Activated CD8-positive, alpha-beta memory T cell treated with anti-CD3 and anti-CD28 coated beads, Interleukin-2, amount 50 U/mL, for 24 hours (primary cell): ENCODE results near the gene TTBK2.
"Not testable (repeated sequence)": the region's sequence is repeated elsewhere in the genome, so short reads cannot be mapped to it uniquely, and the experiment has no call there.

Experiments used
- DNase-seq: peaks from one replicate; pipeline ENCODE4 v3.0.0-alpha.2; 2020; ENCODE audit errors: extremely low read depth

The TTBK2 gene

DNA sequence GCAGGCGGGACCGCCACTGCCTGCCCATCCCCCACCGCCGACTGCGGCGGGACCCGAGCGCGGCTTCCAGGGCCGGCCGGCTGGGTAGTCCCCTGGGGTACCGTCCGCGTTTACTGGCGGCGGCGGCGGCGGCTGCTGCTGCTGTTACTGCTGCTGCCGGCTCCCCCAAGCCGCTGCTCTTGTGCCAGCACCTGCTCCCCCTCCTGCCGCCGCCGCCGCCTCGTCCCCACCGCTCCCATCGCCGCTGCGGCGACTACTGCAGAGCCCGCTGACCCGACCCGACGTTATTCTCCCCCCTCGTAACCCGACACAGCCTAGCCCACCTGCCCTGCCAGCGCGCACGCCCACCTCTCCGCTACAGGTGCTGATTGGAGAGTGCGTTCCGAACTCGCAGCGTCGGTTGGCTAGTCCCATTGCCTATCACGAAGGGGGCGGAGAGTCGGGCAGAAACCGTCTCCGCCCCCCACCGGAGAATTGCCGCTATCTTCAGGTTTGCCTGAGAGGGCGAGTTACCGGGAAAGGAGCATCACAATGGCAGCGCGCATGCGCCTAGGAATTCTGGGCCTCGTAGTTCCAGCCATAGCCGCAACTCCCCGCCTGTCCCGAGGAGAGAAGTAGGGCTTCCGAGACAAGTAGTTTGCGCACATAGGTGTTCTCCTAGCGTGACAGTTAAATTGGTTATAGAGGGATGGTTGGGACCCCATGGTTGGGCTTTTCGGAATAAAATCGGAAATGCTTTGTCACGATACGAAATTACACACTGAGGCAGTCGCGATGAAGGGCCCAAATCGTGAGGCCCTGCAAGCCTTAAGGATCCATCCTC lies at the start of gene TTBK2:
TSS of gene TTBK2 (minus strand) at position 260 of the 823 bp plus-strand sequence. CDS start 42,161 bp downstream, outside the sequence.
- peak; percentile 94 for DNase-seq

DNA sequence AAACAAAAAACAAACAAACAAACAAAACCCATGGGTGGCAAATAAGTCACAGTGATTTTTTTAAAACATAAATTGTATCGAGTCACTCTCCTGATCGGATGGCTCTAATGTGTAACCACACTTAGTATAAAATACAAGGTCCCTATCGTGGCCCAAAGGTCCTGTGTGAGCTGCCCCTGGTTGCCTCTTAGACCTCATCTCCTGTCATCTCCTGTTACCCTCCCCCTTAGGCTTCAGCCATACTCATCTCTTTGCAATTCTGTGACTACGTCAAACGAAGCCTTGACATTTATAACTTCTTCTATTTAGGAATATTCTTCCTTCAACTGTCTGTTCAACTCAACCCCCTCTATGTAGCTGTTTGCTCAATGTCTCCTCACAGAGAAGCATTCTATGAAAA lies 43.9 kb upstream of the TTBK2 start:
- no peak for DNase-seq

DNA sequence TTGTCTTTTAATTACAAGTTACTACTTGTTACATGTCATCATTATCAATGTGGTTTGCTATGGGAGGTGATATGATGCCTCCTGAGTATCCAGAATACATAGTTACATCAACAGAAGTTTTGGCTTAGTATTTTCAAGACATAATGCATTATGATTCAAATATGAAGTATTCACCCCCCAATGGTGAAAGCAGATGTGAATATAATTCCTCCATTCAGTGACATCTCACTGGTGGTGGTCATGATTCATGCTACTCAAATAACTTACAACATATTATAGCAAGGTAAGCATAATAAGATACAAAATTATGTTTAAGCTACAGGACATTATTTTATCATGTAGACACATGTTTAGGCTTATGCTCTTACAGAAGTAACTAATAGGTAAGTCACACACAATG lies 34.9 kb upstream of the TTBK2 start:
- DNase-seq = no peak

DNA sequence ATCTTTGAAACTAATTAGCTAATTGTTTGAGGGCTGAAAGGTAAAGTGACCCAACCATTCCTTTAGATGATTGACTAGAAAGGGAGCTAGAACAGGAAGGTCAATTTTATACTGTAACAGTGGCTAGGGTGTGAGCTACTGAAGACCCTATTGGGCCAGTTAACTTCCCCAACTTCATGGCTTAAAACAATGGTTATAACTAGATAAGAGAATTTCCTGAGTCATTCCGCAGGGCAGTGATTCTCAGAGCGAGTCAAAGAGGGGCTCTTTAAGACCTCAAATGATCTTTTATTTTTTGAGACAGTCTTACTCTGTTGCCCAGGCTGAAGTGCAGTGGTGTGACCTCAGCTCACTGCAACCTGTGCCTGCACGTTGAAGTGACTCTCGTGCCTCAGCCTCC lies 33.7 kb upstream of the TTBK2 start:
- DNase-seq = no peak

DNA sequence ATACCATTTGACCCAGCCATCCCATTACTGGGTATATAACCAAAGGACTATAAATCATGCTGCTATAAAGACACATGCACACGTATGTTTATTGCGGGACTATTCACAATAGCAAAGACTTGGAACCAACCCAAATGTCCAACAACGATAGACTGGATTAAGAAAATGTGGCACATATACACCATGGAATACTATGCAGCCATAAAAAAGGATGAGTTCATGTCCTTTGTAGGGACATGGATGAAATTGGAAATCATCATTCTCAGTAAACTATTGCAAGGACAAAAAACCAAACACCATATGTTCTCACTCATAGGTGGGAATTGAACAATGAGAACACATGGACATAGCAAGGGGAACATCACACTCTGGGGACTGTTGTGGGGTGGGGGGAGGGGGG lies 28.3 kb upstream of the TTBK2 start:
- not testable (repeated sequence) for DNase-seq

DNA sequence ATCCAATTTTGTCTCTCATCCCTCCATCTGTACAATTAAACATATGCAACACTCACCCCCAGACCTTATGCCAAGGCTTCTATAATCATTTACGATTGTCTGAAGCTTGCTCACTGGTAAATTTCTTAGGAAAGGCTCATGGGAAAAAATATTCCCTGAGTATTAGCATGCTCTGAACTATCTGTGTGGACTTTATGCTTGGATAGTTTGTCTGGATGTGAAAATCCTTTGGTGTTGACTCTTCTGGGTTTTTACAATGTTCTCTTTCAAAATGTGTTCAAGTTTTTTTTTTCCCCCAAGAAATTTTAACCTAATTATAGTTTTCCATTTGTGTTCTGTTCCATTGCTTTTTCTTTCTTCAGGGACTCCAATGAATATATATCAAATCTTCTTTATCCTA lies 19.9 kb upstream of the TTBK2 start:
- no peak for DNase-seq

DNA sequence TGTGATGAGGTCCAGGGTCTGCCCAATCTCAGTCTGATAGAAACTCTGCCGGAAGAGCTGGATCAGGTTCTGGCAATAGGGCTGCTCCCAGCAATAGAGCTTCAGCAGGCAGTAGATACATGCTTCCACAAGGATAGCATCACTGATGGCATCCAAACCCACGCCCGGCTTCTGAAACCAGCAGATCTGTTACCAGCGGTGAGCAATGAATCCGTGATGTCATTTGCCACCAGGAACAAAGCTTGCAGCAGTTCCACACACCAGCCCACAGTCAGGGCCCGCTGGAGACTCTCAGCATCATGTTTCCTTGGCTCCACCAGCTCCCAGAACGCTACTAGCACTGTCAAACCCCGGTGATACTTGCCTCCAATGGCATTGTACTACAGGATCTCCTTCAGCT lies 19.3 kb upstream of the TTBK2 start:
- no peak for DNase-seq

DNA sequence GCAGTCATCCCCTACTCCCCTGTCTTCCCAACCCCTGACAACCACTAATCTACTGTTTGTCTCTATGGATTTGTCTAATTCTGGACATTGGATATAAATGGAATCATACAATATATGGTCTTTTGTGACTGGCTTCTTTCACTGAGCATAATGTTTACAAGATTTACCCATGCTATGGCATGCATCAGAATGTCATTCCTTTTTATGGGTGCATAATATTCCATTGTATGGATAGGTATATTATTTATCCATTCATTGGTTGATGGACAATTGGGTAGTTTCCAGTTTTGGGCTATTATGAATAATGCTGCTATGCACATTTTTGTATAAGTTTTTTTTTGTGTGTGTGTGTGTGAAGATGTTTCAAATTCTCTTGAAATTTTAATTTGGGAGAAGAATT lies 16.6 kb upstream of the TTBK2 start:
- DNase-seq = no peak

DNA sequence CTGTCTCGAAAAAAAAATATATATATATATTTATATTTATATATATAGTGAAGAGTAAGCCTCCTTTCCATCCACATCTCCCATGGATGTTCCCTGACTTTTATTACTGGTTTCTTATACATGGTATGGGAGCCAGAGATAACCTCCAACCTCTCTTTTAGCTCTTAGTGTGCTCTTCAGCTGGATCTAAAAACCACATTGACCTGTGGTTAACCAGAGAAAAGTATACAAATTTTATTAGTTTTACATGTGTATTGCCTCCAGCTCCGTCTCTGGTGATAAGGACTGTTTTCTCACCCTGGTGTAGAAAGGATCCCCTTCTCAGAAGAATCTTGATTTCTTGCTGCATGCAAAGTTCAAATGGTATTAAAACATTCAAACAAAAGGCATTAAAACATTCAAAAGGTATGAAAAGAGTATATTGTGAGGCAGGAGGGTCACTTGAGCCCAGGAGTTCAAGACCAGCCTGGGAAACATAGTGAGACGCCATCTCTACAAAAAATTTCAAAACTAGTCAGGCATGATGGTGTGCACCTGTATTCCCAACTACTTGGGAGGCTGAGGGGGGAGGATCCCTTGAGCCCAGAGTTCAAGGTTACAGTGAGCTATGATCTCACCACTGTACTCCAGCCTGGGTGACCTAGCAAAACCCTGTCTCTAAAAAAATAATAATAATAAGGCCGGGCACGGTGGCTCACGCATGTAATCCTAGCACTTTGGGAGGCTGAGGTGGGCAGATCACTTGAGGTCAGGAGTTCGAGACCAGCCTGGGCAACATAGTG lies 13.5 kb upstream of the TTBK2 start:
- DNase-seq = no peak

DNA sequence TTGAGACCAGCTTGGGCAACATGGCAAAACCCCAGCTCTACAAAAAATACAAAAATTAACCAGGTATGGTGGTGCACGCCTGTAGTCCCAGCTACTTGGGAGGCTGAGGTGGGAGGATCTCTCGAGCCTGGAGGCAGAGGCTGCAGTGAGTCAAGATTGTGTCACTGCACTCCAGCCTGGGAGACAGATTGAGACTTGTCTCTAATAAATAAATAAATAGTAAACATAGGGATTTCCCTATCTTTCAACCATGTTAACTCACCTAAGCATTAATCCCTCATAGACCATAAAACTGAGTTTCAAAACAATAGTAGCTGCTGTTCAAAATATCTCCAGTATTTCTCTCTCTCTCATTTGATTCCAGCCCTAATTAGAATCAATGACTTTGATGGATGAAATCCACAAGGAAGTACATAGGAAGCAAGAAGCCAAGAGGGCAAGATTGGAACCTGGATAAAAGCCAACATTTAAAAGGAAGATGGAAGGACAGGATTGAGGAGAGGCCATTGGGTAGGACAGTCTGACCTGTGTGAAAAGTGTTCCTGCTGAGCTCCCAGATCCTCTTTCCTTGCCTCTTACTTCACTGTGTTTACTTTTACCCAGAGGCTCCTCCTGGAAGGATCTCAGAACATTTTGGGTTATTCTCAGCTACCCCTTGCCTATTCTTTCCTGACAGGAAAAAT lies 12.4 kb upstream of the TTBK2 start:
- DNase-seq = no peak

DNA sequence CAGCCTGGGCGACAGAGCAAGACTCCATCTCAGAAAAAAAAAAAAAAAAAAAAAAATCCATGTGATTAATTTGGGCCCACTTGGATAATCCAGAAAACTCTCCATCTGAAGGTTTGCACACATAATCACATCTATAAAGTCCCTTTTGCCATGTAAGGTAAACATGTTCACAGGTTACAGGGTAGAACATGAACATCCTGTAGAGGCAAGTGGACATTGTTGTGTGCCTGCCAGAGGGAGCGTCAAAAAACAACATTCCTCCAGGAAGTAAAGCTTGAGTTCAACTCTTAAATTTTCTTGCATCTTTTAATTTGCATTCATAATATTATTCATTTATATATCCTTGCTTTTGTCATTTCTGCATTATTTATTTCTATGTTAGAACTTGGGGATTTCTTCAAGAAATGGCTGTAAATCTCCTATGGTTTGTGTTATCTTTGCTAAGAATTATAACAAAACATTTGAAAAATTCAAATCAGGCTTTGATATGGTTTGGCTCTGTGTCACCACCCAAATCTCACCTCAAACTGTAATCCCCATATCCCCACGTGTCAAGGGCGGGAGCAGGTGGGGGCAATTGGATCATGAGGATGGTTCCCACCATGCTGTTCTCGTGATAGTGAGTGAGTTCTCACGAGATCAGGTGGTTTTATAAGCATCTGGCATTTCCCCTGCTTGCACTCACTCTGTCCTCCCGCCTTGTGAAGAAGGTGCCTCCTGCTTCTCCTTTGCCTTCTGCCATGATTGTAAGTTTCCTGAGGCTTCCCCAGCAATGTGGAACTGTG lies 11.3 kb upstream of the TTBK2 start:
- no peak for DNase-seq

DNA sequence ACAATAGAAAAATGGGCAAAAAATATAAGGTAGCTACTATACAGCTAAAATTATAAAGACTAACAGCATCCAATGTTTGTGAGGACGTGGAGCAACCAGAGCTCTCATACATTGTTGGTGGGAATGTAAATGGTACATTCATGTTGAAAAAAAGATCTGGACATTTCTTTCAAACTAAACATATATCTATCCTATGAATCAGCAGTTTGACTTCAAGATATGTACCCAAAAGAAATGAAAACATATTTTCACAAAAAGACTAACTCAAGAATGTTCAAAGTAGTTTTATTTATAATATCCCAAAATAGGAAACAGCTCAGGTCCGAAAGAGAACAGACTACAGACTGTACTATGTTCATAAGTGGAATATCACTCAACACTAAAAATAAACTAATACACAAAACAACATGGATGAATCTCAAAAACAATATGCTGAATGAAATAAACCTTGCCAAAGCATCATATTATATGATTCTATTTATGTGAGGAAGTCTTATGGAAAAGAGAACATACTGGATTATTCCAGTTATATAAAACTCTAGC lies 8.8 kb upstream of the TTBK2 start:
- no peak for DNase-seq

DNA sequence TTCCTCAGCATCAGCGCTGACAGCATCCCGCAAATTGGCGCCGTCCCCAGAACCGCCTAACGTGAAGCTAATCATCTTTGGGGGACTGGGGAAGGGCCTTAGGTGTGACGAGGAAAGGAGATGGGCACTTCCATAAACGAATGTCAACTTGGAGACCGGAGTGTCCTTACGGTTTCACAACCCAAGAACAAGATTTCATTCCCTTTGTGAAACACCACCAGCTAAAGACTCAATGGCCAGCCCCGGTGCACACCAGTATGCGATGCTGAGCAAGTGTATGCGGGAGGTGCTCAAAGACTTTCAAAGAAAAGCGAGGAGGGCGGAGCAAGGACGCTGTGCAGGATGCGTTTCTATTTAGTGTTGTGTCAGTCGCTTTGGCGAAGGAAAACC lies 759 bp upstream of the TTBK2 start:
- DNase-seq = no peak

DNA sequence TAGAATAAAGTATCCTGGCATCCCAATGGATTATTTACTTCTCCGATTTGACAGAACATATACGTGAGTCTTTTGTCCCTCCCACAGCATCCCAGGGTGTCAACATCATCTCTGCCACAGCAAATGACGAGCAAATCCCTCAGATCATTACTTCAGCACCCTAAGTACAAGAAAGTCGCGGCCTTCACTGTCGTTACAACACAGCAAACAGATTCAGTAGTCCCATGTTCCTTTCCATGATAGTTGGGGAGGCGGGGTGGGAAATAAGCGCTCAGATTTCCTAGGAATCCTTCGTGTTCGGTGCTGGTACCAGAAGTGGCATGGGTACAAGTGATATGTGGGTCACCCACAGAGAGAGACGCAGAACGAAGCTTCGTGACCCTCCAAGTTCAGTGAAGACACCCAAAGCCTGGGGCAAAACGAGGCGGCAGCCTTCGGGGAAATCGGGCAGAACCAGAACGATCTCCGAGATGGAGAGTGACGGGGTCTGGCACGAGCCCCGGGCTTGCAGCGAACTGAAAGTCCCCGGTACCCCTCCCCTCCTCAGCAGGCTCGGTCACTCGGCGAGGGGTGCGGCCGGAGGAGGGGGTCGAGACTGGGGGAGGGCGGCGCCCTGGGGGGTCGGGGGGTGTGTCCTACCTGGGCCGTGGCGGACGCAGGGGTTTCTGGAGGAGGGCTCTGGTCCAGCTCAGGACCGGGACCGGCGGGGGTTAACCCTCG lies 619 bp downstream of the TTBK2 start:
- no peak for DNase-seq

DNA sequence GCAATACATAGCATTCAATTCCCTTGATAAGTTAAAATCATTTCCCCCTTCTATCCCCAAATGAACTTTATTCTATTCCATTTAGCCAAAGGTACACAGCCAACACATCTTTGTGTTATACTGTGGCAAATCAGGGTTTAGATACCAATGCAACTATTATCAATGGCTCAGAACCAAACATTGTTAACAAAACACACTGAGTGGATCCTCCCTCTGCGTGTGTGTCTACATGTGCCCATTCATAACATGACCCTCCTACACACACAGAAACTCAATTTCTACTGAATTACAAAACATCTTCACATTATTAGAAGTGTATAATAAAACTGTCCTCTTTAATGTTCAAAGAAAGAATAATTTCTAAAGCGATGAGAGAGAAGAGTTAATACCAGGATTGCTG lies 1.3 kb downstream of the TTBK2 start:
- DNase-seq = no peak

DNA sequence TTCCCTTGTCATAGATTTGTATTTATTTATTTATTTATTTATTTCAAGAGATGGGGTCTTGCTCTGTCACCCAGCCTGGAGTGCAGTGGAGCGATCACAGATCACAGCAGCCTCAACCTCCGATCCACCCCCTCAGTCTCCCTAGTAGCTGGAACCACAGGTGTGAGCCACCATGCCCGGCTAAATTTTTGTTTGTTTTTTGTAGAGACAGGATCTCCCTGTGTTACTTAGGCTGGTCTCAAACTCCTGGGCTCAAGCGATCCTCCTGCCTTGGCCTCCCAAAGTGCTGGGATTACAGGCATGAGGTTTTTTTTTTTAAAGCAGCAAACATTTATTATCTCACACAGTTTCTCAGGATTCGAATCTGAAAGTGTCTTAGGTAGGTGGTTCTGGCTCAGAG lies 2.5 kb downstream of the TTBK2 start:
- DNase-seq = no peak

DNA sequence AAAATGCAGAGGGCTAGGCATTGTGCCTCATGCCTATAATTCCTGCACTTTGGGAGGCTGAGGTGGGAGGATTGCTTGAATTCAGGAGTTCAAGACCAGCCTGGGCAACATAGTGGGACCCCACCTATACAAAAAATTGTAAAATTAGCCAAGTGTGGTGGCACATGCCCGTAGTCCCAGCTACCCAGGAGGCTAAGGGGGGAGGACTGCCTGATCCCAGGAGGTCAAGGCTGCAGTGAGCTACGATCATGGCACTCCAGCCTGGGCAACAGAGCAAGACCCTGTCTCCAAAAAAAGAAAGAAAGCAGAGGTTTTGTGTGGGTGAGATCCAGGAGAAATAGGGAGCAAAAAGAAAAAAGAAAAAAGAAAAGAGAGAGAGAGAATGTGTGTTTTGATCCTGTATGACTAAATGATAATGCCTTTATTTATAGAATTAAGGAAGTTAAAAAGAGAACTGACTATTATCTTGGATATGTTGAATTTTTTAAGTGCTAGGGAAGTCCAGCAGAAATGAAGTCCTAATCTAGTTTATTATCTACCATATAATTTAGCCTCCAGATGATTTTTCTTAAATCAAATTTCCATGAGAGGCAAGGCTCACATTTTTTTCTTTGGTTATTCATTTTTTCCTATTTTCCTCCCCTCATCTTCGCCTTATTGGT lies 4.8 kb downstream of the TTBK2 start:
- no peak for DNase-seq

DNA sequence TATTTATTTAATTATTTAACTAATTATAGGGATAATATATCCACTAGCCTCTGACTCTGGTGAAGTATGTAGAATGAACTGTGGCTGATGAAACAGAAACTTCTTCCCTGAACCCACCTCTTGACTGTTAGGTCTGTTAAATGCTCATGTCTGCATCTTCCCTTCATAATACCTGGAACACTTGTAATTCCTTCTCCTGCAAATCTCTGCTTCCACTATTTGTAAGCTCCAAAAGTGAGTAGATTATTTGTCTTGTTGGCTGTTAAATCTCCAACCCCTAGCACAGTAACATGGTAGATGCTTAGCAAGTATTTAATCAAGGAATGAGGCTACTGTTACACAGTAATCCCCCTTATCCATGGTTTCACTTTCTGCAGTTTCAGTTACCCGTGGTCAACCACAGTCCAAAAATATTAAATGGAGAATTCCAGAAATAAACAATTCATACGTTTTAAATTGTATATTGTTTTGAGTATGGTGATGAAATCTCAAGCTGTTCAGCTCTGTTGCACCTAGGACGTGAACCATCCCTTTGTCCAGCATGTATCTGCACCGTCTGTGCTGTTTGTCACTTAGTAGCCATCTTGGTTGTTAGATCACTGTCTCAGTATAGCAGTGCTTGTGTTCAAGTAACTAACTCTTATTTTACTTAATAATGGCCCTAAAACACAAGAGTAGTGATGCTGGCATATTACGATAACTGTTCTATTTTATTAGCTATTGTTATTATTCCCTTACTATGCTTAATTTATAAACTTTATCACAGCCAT lies 5.7 kb downstream of the TTBK2 start:
- DNase-seq = no peak

DNA sequence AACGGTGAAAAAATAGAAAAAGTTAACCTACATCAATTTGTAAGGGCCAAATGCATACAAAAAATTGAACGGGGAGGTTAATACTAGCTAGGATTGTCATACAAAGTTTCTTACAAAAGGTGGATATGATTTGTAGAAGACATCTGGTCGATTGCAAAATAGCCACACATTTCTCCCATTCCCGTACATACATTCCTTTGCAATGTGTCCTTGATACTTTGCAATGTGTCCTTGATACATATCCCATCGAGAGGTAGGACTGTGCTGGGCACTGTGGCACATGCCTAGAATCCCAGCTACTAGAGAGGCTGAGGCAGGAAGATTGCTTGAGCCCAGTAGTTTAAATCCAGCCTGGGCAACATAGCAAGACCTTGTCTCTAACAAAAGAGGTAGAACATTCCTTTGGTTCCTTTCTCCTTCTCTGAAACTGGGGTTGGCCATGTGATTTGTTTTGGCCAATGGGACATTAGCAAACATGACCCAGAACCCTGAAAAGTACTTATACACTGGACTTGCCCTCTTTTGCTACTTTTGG lies 9.5 kb downstream of the TTBK2 start:
- no peak for DNase-seq
